ENCODE results near the gene CDIP1. TPM values are rescaled to one million over a fixed set of nuclear protein-coding genes. Genes with fewer than 3 reads are reported as not detected.
A peak's percentile ranks its signal among the peaks of the same experiment; 100 is the strongest.

Gene CDIP1
- total and polyA plus RNA-seq, 12 donors, result 28.2 to 59.5 (median 46.1) TPM

DNA sequence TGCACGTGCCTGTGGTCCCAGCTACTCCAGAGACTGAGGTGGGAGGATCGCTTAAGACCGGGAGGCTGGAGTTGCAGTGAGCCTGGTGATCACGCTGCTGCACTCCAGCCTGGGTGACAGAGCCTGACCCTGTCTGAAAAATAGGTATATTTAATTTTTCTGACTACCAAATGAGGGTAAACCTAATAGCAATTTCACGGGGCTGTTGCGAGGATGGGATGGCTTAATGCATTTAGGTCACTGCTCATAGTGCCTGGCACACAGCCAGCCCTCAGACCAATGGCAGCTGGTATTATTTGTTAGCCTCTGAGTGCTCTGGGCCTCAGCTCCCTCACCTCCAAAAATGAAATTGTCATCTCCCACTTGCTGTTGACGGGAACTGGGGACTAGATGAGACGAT lies 5.9 kb upstream of the CDIP1 start:
- H3K27me3 ChIP-seq, result no peaks in the 10 kb centered on the region
- no peak overlapping the region for H3K4me3 ChIP-seq
- ATAC-seq (no peak), DNase-seq (no peak)
- peaks cover 0 to 5% (median 0%) of the 10 kb centered on the region in 9 donors for H3K4me1 ChIP-seq
- H3K36me3 ChIP-seq, result no peaks in the 10 kb centered on the region
- H3K9me3 ChIP-seq, result peaks cover 0 to 11% (median 6%) of the 10 kb centered on the region in 11 donors
- intact Hi-C loops (cut with DNase I), result no loop called here
- WGBS, 2 donors, result 75 to 81% methylated on average over 8 of the region's 8 CpGs
- TF ChIP-seq, protein P1, sequence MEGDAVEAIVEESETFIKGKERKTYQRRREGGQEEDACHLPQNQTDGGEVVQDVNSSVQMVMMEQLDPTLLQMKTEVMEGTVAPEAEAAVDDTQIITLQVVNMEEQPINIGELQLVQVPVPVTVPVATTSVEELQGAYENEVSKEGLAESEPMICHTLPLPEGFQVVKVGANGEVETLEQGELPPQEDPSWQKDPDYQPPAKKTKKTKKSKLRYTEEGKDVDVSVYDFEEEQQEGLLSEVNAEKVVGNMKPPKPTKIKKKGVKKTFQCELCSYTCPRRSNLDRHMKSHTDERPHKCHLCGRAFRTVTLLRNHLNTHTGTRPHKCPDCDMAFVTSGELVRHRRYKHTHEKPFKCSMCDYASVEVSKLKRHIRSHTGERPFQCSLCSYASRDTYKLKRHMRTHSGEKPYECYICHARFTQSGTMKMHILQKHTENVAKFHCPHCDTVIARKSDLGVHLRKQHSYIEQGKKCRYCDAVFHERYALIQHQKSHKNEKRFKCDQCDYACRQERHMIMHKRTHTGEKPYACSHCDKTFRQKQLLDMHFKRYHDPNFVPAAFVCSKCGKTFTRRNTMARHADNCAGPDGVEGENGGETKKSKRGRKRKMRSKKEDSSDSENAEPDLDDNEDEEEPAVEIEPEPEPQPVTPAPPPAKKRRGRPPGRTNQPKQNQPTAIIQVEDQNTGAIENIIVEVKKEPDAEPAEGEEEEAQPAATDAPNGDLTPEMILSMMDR (IDR thresholded peaks at IDR 0.05), result no peak
- H3K27ac ChIP-seq, result no peak overlapping the region

DNA sequence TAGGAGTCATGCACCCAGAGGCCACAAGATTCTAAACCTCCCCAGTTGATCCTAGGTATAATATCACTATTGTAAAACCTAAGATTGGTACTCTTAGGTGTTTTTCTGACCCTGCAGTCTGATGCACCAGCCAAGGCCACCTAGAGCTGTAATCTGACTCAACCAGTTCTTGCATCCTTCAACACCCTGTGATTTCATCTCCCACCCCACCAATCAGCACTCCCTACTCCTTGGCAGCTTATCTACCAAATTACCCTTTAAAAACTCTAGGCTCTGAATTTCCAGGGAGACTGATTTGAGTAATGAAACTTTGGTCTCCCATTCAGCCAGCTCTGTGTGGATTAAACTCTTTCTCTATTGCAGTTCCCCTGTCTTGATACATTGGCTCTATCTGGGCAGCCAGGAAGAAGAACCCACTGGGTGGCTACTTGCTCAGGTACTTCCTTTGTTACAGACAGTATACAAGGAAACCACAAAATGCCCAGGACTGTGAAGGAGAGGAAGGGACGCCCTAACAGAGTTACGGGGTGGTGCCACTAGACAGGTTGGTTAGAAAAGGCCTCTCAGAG lies 1.2 kb upstream of the CDIP1 start:
- H3K27me3 ChIP-seq, result no peaks in the 10 kb centered on the region
- ATAC-seq, result no peak
- H3K4me3 ChIP-seq, result no peak overlapping the region
- H3K4me1 ChIP-seq, result peaks cover 0 to 27% (median 15%) of the 10 kb centered on the region in 9 donors
- no peaks in the 10 kb centered on the region for H3K36me3 ChIP-seq
- WGBS, 2 donors, result 95 to 97% methylated on average over 2 of the region's 2 CpGs
- peaks cover 0 to 18% (median 6%) of the 10 kb centered on the region in 11 donors for H3K9me3 ChIP-seq
- intact Hi-C loops (cut with DNase I), result loop anchor here in 1 of 10 donors (5.0 kb wide), 1 partner anchor 62 kb away; the partner anchor contains the start of gene HMOX2
- no peak for DNase-seq
- no peak overlapping the region for H3K27ac ChIP-seq
- TF ChIP-seq, protein P1 (IDR thresholded peaks at IDR 0.05), result no peak

DNA sequence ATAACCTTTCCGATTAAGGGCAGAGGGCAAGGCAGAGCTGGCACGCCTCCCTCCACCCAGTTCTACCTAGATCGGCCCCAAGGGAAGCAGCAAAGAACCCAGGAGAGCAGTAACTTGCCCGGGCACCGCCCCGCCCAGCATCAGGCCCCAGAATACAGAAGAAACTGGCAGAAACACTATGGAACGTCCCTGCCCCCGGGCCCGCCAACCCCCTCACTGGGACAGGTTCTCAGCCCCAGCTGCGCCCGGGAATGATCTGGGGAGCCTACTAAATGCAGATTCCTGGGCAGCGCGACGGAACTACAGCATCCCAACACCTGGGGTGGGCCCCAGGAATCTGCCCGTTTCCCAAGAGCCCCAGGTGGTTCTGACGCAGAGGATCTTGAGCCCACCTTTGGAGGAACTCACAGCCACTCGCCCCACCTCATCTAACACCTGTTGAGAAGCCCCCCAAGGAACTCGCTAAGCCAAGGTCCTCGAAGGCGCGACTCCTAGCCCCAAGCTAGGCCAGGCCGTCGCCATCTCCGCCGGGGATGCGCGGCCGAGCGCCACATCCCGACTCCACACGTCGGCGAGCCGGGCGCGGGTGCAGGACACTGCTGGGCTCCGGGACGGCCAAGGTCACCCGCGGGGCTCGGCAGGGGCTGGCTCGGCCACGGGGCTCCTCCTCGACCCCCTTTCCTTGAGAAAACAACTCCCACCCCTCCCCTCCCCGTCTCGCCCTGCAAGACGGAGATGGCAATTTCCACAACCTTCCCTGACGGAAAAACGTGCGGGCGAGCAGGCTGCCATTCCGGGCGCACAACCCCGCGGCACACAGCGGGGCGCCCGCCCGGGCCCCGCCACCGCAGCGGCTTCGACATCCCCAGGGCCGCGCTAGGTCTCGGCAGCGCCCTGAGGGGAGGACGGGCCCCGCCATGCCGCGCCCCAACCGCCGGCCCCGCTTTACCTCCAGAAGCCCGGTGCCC lies 913 bp downstream of the CDIP1 start:
- Histone ChIP-seq H3K36me3 (peaks cover 0 to 5% (median 0%) of the 10 kb centered on the region in 9 donors), H3K27me3 (no peaks in the 10 kb centered on the region), H3K9me3 (peaks cover 0 to 18% (median 6%) of the 10 kb centered on the region in 11 donors), H3K27ac (peak overlapping the region; percentile 42 to 97 (median 92)), H3K4me3 (peak overlapping the region; percentile 72 to 98 (median 82)), H3K4me1 (peaks cover 0 to 43% (median 27%) of the 10 kb centered on the region in 9 donors)
- TF ChIP-seq, protein P1 (IDR thresholded peaks at IDR 0.05), result no peak
- ATAC-seq (peak; percentile 25 to 68 (median 39)), DNase-seq (peak in 1 of 2 donors; percentile 37)
- intact Hi-C loops (cut with DNase I), result loop anchor here in 1 of 10 donors (1.0 to 5.0 kb wide), 2 partner anchors 10 to 60 kb away; partner anchors contain the start of gene HMOX2
- WGBS, 2 donors, result 10 to 12% methylated on average over 68 to 75 of the region's 75 CpGs

Measured in heart right ventricle (tissue), 16 donors.